ENCODE data around the gene ELOF1.

- TF ChIP-seq, protein P1, sequence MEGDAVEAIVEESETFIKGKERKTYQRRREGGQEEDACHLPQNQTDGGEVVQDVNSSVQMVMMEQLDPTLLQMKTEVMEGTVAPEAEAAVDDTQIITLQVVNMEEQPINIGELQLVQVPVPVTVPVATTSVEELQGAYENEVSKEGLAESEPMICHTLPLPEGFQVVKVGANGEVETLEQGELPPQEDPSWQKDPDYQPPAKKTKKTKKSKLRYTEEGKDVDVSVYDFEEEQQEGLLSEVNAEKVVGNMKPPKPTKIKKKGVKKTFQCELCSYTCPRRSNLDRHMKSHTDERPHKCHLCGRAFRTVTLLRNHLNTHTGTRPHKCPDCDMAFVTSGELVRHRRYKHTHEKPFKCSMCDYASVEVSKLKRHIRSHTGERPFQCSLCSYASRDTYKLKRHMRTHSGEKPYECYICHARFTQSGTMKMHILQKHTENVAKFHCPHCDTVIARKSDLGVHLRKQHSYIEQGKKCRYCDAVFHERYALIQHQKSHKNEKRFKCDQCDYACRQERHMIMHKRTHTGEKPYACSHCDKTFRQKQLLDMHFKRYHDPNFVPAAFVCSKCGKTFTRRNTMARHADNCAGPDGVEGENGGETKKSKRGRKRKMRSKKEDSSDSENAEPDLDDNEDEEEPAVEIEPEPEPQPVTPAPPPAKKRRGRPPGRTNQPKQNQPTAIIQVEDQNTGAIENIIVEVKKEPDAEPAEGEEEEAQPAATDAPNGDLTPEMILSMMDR (IDR thresholded peaks at IDR 0.05; ENCODE audit: low read depth, low read length, poor library complexity, severe bottlenecking): no peak
- no peak for TF ChIP-seq EZH2phosphoT487 (IDR thresholded peaks at IDR 0.05; ENCODE audit: borderline replicate concordance, low read length)
These were observed 20.6 kb downstream of the ELOF1 start, which contains the start of gene CNN1 for GRCh38 chr19:11538232-11539036.
